Right atrium auricular region (tissue), 2 donors: ENCODE data around the gene MAGI2. TPM values are rescaled to one million over a fixed set of nuclear protein-coding genes. Genes with fewer than 3 reads are reported as not detected.
"Not testable (repeated sequence)": the region's sequence is repeated elsewhere in the genome, so short reads cannot be mapped to it uniquely, and the experiment has no call there.

Experiments used
- DNase-seq: peaks from one replicate; pipeline ENCODE4 v3.0.0-alpha.2; 2019; ENCODE audit warnings: low spot score
- H3K27ac ChIP-seq, 2 donors: fragments of 200-600 bp; sonication (generic); 1 replicate in 1 of 2; 2 replicates in 1 of 2; pipeline ENCODE4 v1.5.1; 2016 to 2019
- H3K27me3 ChIP-seq, 2 donors: fragments of 200-600 bp; sonication (generic); one replicate each; pipeline versions ENCODE4 v1.5.1 to v1.6.0; 2017 to 2019
- H3K36me3 ChIP-seq: fragments of 200-600 bp; sonication (generic); one replicate; pipeline ENCODE4 v1.5.1; 2016
- H3K4me1 ChIP-seq, 2 donors: fragments of 200-600 bp; sonication (generic); one replicate each; pipeline versions ENCODE4 v1.5.1 to v1.6.0; 2017 to 2019
- H3K4me3 ChIP-seq, 2 donors: fragments of 200-600 bp; sonication (generic); 1 replicate in 1 of 2; 2 replicates in 1 of 2; pipeline ENCODE4 v1.5.1; 2017 to 2019; ENCODE audit warnings: mild to moderate bottlenecking in 1 of 2, moderate library complexity in 1 of 2
- H3K9me3 ChIP-seq, 2 donors: fragments of 200-600 bp; sonication (generic); one replicate each; pipeline ENCODE4 v1.5.1; 2019
- total RNA-seq, 2 donors: library from RNA; depleted of rRNA; stranded (reverse); fragments of >200 nt; gene quantifications; one replicate each; pipeline ENCODE4 v1.1.0, GENCODE V29; 2016
- TF ChIP-seq, protein P1 (sequence below), 2 donors: fragments of 200-600 bp; sonication (generic); IDR thresholded peaks; one replicate each; pipeline ENCODE4 v1.5.1; 2019; ENCODE audit warnings: antibody characterized with exemption in 2 of 2

The MAGI2 gene
- total RNA-seq, 2 donors from 2014 or later: 5.9 to 6.0 TPM

GRCh38 chr7:78299088-78299487, 1154.4 kb downstream of the MAGI2 start:
- Histone ChIP-seq H3K27me3 (no peaks in the 10 kb centered on the region), H3K4me3 (no peak overlapping the region), H3K4me1 (no peaks in the 10 kb centered on the region), H3K36me3 (no peaks in the 10 kb centered on the region), H3K9me3 (no peaks in the 10 kb centered on the region), H3K27ac (no peak overlapping the region)
- TF ChIP-seq, protein P1, sequence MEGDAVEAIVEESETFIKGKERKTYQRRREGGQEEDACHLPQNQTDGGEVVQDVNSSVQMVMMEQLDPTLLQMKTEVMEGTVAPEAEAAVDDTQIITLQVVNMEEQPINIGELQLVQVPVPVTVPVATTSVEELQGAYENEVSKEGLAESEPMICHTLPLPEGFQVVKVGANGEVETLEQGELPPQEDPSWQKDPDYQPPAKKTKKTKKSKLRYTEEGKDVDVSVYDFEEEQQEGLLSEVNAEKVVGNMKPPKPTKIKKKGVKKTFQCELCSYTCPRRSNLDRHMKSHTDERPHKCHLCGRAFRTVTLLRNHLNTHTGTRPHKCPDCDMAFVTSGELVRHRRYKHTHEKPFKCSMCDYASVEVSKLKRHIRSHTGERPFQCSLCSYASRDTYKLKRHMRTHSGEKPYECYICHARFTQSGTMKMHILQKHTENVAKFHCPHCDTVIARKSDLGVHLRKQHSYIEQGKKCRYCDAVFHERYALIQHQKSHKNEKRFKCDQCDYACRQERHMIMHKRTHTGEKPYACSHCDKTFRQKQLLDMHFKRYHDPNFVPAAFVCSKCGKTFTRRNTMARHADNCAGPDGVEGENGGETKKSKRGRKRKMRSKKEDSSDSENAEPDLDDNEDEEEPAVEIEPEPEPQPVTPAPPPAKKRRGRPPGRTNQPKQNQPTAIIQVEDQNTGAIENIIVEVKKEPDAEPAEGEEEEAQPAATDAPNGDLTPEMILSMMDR (IDR thresholded peaks at IDR 0.05): no peak
- no peak for DNase-seq

DNA sequence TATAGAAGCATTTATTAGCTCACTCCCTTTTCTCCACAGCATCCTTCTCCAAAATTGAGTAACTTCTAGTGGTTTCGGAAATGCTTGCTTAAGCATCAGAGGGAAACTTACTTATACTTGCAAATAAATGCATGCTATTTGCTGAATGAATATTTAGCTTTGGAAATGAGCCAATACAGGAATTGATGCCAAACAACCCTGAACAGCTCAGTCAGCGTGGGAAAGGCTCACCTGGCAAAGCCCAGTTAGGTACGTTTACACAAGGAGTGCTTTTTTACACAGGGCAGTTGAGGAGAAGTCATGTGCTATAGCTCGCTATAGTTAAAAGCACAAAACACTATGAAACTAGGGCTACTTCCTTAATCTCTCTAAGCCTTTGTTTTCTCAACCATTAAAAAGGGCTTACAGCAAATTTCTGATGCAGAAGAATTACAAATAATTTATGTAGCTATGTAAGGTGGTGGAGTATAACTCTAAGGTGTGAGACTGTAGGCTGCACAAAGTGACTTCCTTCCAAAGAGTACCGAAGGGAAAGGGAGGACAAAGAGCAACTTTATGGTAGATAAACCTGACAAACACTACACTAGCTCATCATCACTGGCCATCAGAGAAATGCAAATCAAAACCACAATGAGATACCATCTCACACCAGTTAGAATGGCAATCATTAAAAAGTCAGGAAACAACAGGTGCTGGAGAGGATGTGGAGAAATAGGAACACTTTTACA, 1156.7 kb downstream of the MAGI2 start:
- no peaks in the 10 kb centered on the region for H3K4me1 ChIP-seq
- TF ChIP-seq, protein P1 (IDR thresholded peaks at IDR 0.05): no peak
- H3K4me3 ChIP-seq: no peak overlapping the region
- H3K36me3 ChIP-seq: no peaks in the 10 kb centered on the region
- H3K9me3 ChIP-seq: no peaks in the 10 kb centered on the region
- DNase-seq: no peak
- no peaks in the 10 kb centered on the region for H3K27me3 ChIP-seq
- H3K27ac ChIP-seq: no peak overlapping the region

- Histone ChIP-seq H3K27me3 (no peaks in the 10 kb centered on the region), H3K9me3 (no peaks in the 10 kb centered on the region), H3K4me1 (no peaks in the 10 kb centered on the region), H3K27ac (no peak overlapping the region), H3K4me3 (no peak overlapping the region), H3K36me3 (no peaks in the 10 kb centered on the region)
- no peak for DNase-seq
- TF ChIP-seq, protein P1 (IDR thresholded peaks at IDR 0.05): no peak
Measured at GRCh38 chr7:78296046-78296597, 1157.3 kb downstream of the MAGI2 start.

DNA sequence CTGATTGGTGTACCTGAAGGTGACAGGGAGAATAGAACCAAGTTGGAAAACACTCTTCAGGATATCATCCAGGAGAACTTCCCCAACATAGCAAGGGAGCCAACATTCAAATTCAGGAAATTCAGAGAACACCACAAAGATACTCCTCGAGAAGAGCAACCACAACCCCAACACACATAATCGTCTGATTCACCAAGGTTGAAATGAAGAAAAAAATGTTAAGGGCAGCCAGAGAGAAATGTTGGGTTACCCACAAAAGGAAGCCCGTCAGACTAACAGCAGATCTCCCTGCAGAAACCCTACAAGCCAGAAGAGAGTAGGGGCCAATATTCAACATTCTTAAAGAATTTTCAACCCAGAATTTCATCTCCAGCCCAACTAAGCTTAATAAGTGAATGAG, 1164.0 kb downstream of the MAGI2 start:
- not testable (repeated sequence) for H3K36me3 ChIP-seq, H3K4me1 ChIP-seq, DNase-seq, H3K4me3 ChIP-seq, H3K27ac ChIP-seq, H3K9me3 ChIP-seq, H3K27me3 ChIP-seq

GRCh38 chr7:78284945-78285344, 1168.5 kb downstream of the MAGI2 start:
- no peak for DNase-seq
- Histone ChIP-seq H3K4me3 (no peak overlapping the region), H3K27me3 (no peaks in the 10 kb centered on the region), H3K4me1 (no peaks in the 10 kb centered on the region), H3K36me3 (no peaks in the 10 kb centered on the region), H3K9me3 (no peaks in the 10 kb centered on the region), H3K27ac (no peak overlapping the region)
- TF ChIP-seq, protein P1 (IDR thresholded peaks at IDR 0.05): no peak

DNA sequence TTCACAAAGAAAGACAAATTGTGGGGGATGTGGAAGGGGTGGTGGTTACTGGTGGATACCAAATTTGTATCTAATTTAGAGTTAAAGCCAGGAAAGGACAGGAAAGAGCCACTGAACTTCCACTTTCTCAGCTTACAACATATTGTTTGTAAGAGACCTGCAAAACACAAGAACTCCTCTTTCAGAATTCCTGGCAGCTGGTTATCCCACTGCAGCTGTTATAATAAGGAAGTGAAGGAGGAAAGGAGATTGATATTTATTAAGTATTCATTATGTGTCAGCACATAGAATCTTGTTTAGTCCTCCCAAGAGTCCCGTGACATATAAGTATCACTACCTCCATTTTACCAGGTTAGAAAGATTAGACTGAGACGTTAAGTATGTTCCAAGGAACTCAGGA, 1173.2 kb downstream of the MAGI2 start:
- Histone ChIP-seq H3K36me3 (no peaks in the 10 kb centered on the region), H3K4me1 (no peaks in the 10 kb centered on the region), H3K27ac (no peak overlapping the region), H3K27me3 (no peaks in the 10 kb centered on the region), H3K9me3 (no peaks in the 10 kb centered on the region), H3K4me3 (no peak overlapping the region)
- DNase-seq: no peak
- TF ChIP-seq, protein P1 (IDR thresholded peaks at IDR 0.05): no peak
